Adrenal gland (tissue), 5 donors: ENCODE data around the gene INHBE.

Experiments
- POLR2A ChIP-seq, 2 donors: fragments of 450-650 bp; IDR thresholded peaks; one replicate each; pipeline ENCODE4 v1.6.1; 2017; ENCODE audit warnings: antibody characterized with exemption in 2 of 2, mild to moderate bottlenecking in 2 of 2, moderate library complexity in 1 of 2
- TF ChIP-seq, protein P1 (sequence below), 6 experiments: fragments of 450-650 bp in 4 of 6; fragments of 200-600 bp in 2 of 6; sonication (generic) in 1 of 6; IDR thresholded peaks; 1 replicate in 5 of 6; 2 replicates in 1 of 6; pipeline versions ENCODE4 v1.5.1 to v1.8.0; 2016 to 2021; ENCODE audit warnings: antibody characterized with exemption in 6 of 6, mild to moderate bottlenecking in 2 of 6, moderate library complexity in 1 of 6
- donor health status: DM: no; HTN: no; CAD: no.

GRCh38 chr12:57419495-57419894, 35.6 kb upstream of the INHBE start:
- TF ChIP-seq, protein P1, sequence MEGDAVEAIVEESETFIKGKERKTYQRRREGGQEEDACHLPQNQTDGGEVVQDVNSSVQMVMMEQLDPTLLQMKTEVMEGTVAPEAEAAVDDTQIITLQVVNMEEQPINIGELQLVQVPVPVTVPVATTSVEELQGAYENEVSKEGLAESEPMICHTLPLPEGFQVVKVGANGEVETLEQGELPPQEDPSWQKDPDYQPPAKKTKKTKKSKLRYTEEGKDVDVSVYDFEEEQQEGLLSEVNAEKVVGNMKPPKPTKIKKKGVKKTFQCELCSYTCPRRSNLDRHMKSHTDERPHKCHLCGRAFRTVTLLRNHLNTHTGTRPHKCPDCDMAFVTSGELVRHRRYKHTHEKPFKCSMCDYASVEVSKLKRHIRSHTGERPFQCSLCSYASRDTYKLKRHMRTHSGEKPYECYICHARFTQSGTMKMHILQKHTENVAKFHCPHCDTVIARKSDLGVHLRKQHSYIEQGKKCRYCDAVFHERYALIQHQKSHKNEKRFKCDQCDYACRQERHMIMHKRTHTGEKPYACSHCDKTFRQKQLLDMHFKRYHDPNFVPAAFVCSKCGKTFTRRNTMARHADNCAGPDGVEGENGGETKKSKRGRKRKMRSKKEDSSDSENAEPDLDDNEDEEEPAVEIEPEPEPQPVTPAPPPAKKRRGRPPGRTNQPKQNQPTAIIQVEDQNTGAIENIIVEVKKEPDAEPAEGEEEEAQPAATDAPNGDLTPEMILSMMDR (IDR thresholded peaks at IDR 0.05) = no peak
- no peak for TF ChIP-seq POLR2A (IDR thresholded peaks at IDR 0.05)
